ENCODE results near the gene DYDC2.

- TF ChIP-seq EZH2 (IDR thresholded peaks at IDR 0.05; ENCODE audit: low read depth) (no peak), CTCF (conservative IDR thresholded peaks at IDR 0.05) (no peak)
Measured at GRCh38 chr10:80320377-80320776, 36.2 kb upstream of the DYDC2 start.

Measured in PC-9 (cell line).